SK-N-DZ (cell line): ENCODE measurements around the gene TSPO.

Experiments
- DNase-seq: peaks from one replicate; pipeline ENCODE4 v3.0.0-alpha.2; 2015; ENCODE audit warnings: low spot score

Gene TSPO

GRCh38 chr22:43157874-43158546, 6.7 kb downstream of the TSPO start:
- no peak for DNase-seq

GRCh38 chr22:43158778-43159483, 7.6 kb downstream of the TSPO start:
- no peak for DNase-seq

- no peak for DNase-seq
Observed at GRCh38 chr22:43159484-43160178, 8.3 kb downstream of the TSPO start.

GRCh38 chr22:43160497-43161126, 9.3 kb downstream of the TSPO start:
- DNase-seq, result no peak

- no peak for DNase-seq
Observed at GRCh38 chr22:43162412-43163150, 11.2 kb downstream of the TSPO start.

GRCh38 chr22:43163241-43163795, 12.0 kb downstream of the TSPO start:
- DNase-seq, result no peak

- DNase-seq, result no peak
Observed at GRCh38 chr22:43164636-43165035, 13.3 kb downstream of the TSPO start.

- no peak for DNase-seq
Observed at GRCh38 chr22:43166132-43166930, 15.0 kb downstream of the TSPO start.

GRCh38 chr22:43167001-43167589, 15.7 kb downstream of the TSPO start:
- no peak for DNase-seq

- DNase-seq, result no peak
Observed at GRCh38 chr22:43168471-43169309, 17.3 kb downstream of the TSPO start.

- no peak for DNase-seq
Observed at GRCh38 chr22:43169310-43170130, 18.2 kb downstream of the TSPO start.

GRCh38 chr22:43170131-43170480, 18.7 kb downstream of the TSPO start:
- DNase-seq, result no peak

- no peak for DNase-seq
Observed at GRCh38 chr22:43171019-43171491, 19.7 kb downstream of the TSPO start.

GRCh38 chr22:43171607-43172006, 20.2 kb downstream of the TSPO start:
- no peak for DNase-seq

GRCh38 chr22:43172191-43172590, 20.8 kb downstream of the TSPO start:
- DNase-seq, result no peak

GRCh38 chr22:43173566-43173965, 22.2 kb downstream of the TSPO start:
- DNase-seq, result no peak

GRCh38 chr22:43173976-43174720, 22.8 kb downstream of the TSPO start:
- DNase-seq, result no peak
